IMR-90 (cell line): ENCODE measurements around the gene ARMH3. TPM values are rescaled to one million over a fixed set of nuclear protein-coding genes. Genes with fewer than 3 reads are reported as not detected.

Experiments used
- ATAC-seq: fragments of 200-7000 bp; cut with Tn5 transposase; 2 replicates; pipeline ENCODE4 v1.9.1; 2020; ENCODE audit warnings: low read depth, mild to moderate bottlenecking, moderate library complexity
- BruUV-seq: library from RNA; stranded (reverse); fragments of 400-500 nt; replicated peaks from 2 replicates; lab custom pipeline; 2021; lab: Mats Ljungman, UMichigan
- CTCF ChIA-PET: fragments of 300-600 bp; formaldehyde crosslinking; extraction: SDS; loops from one replicate; lab custom pipeline; 2021; ENCODE audit warnings: antibody characterized with exemption; lab: Yijun Ruan, JAX
- POLR2A ChIA-PET: fragments of 300-600 bp; sonication (Branson Sonifier 250); formaldehyde crosslinking; loops from one replicate; lab custom pipeline; 2022; ENCODE audit warnings: antibody characterized with exemption; ENCODE audit not compliant: unreplicated experiment; lab: Charles Lee
- DNase-seq: peaks from one replicate; pipeline ENCODE4 v3.0.0; 2013
- H2AFZ ChIP-seq: replicated peaks from 2 replicates; pipeline ENCODE3; 2013; ENCODE audit warnings: low read length, mild to moderate bottlenecking; ENCODE audit not compliant: poor library complexity
- H2AK5ac ChIP-seq: 2 replicates; pipeline ENCODE4 v1.6.1; 2013; ENCODE audit warnings: low read depth, low read length, inconsistent platforms
- H2AK9ac ChIP-seq: replicated peaks from 2 replicates; pipeline ENCODE3; 2013; ENCODE audit warnings: mild to moderate bottlenecking, low read depth, low read length, moderate library complexity; ENCODE audit not compliant: poor library complexity
- H2BK120ac ChIP-seq: 2 replicates; pipeline ENCODE4 v1.6.1; 2013; ENCODE audit warnings: low read depth, low read length, inconsistent platforms
- H2BK15ac ChIP-seq: 3 replicates; pipeline ENCODE4 v1.6.1; 2013; ENCODE audit warnings: low read depth, low read length, inconsistent platforms
- H2BK20ac ChIP-seq: 2 replicates; pipeline ENCODE4 v1.6.1; 2013; ENCODE audit warnings: low read depth, mild to moderate bottlenecking, inconsistent platforms, low read length, moderate library complexity
- H2BK5ac ChIP-seq: 2 replicates; pipeline ENCODE4 v1.6.1; 2013; ENCODE audit warnings: mild to moderate bottlenecking, low read depth, low read length, inconsistent platforms; ENCODE audit not compliant: poor library complexity, severe bottlenecking
- H3K14ac ChIP-seq: replicated peaks from 2 replicates; pipeline ENCODE4 v1.6.1; 2013; ENCODE audit warnings: low read depth, low read length, inconsistent platforms
- H3K18ac ChIP-seq: 2 replicates; pipeline ENCODE4 v1.6.1; 2013; ENCODE audit warnings: low read depth, low read length, control low read depth
- H3K23ac ChIP-seq: 2 replicates; pipeline ENCODE4 v1.6.1; 2013; ENCODE audit warnings: low read depth, low read length, inconsistent platforms
- H3K27ac ChIP-seq: 2 replicates; pipeline ENCODE4 v1.5.1; 2013; ENCODE audit warnings: mild to moderate bottlenecking, control low read depth, low read length; ENCODE audit not compliant: insufficient read depth
- H3K27me3 ChIP-seq: 2 replicates; pipeline ENCODE4 v1.6.1; 2013; ENCODE audit warnings: low read length; ENCODE audit not compliant: control insufficient read depth, insufficient read depth
- H3K36me3 ChIP-seq: 2 replicates; pipeline ENCODE4 v1.6.1; 2013; ENCODE audit warnings: low read length, mixed read lengths; ENCODE audit not compliant: control insufficient read depth, insufficient read depth
- H3K4ac ChIP-seq: 2 replicates; pipeline ENCODE4 v1.6.1; 2013; ENCODE audit warnings: low read depth, low read length, inconsistent platforms
- H3K4me1 ChIP-seq: 2 replicates; pipeline ENCODE4 v1.6.1; 2013; ENCODE audit warnings: low read length, mixed read lengths; ENCODE audit not compliant: control insufficient read depth, insufficient read depth
- H3K4me2 ChIP-seq: 2 replicates; pipeline ENCODE4 v1.6.1; 2013; ENCODE audit warnings: low read depth, mild to moderate bottlenecking, control low read depth, low read length, moderate library complexity
- H3K4me3 ChIP-seq: 2 replicates; pipeline ENCODE4 v1.5.1; 2013; ENCODE audit warnings: low read depth, mild to moderate bottlenecking, control low read depth, low read length, moderate library complexity; ENCODE audit not compliant: insufficient read depth
- H3K56ac ChIP-seq: 2 replicates; pipeline ENCODE4 v1.6.1; 2013; ENCODE audit warnings: low read length, inconsistent platforms; ENCODE audit not compliant: insufficient read depth; ENCODE audit errors: extremely low read depth
- H3K79me1 ChIP-seq, 2 experiments: 2 replicates each; pipeline ENCODE4 v1.6.1; 2013; ENCODE audit warnings: low read length in 2 of 2, inconsistent platforms in 1 of 2, low read depth in 1 of 2
- H3K9ac ChIP-seq: 2 replicates; pipeline ENCODE4 v1.6.1; 2013; ENCODE audit warnings: low read depth, low read length, control low read depth
- H3K9me1 ChIP-seq: 2 replicates; pipeline ENCODE4 v1.6.1; 2013; ENCODE audit warnings: low read length, inconsistent platforms; ENCODE audit not compliant: insufficient read depth
- H3K9me3 ChIP-seq: 2 replicates; pipeline ENCODE4 v1.6.1; 2013; ENCODE audit warnings: low read length; ENCODE audit not compliant: control insufficient read depth, insufficient read depth
- H4K20me1 ChIP-seq: 2 replicates; pipeline ENCODE4 v1.6.1; 2013; ENCODE audit warnings: low read length, inconsistent platforms; ENCODE audit not compliant: insufficient read depth
- H4K5ac ChIP-seq: 2 replicates; pipeline ENCODE4 v1.6.1; 2013; ENCODE audit warnings: mild to moderate bottlenecking, low read depth, low read length, control low read depth
- H4K8ac ChIP-seq, 2 experiments: 2 replicates each; pipeline ENCODE4 v1.6.1; 2013; ENCODE audit warnings: low read depth in 2 of 2, low read length in 2 of 2, control low read depth in 1 of 2, inconsistent platforms in 1 of 2
- H4K91ac ChIP-seq: 2 replicates; pipeline ENCODE4 v1.6.1; 2013; ENCODE audit warnings: low read depth, low read length, inconsistent platforms; ENCODE audit not compliant: insufficient read depth
- BHLHE40 ChIP-seq: fragments of 150-350 bp; IDR thresholded peaks from 2 replicates; pipeline ENCODE4 v1.6.1; 2016; ENCODE audit warnings: mild to moderate bottlenecking, low read depth, low read length
- CEBPB ChIP-seq: IDR thresholded peaks from 2 replicates; pipeline ENCODE4 v1.6.1; 2012; ENCODE audit warnings: low read depth, low read length, improper control_type of control experiment
- CHD1 ChIP-seq: IDR thresholded peaks from 2 replicates; pipeline ENCODE4 v1.6.1; 2012; ENCODE audit warnings: low read depth, low read length, improper control_type of control experiment
- CTCF ChIP-seq: conservative IDR thresholded peaks from 2 replicates; pipeline ENCODE4 v1.5.1; 2012; ENCODE audit warnings: mild to moderate bottlenecking, low read depth, low read length, improper control_type of control experiment
- ELK1 ChIP-seq: fragments of 150-350 bp; IDR thresholded peaks from 2 replicates; pipeline ENCODE4 v1.6.1; 2016; ENCODE audit warnings: low read depth, mild to moderate bottlenecking, low read length, moderate library complexity, borderline replicate concordance
- FOS ChIP-seq: fragments of 150-350 bp; IDR thresholded peaks from 2 replicates; pipeline ENCODE4 v1.6.1; 2016; ENCODE audit warnings: low read depth, low read length
- MAFK ChIP-seq: IDR thresholded peaks from 2 replicates; pipeline ENCODE4 v1.6.1; 2012; ENCODE audit warnings: low read depth, low read length, improper control_type of control experiment
- MAZ ChIP-seq: IDR thresholded peaks from 2 replicates; pipeline ENCODE4 v1.6.1; 2012; ENCODE audit warnings: low read depth, mild to moderate bottlenecking, low read length, improper control_type of control experiment, moderate library complexity, borderline replicate concordance
- MXI1 ChIP-seq: IDR thresholded peaks from 2 replicates; pipeline ENCODE4 v1.6.1; 2012; ENCODE audit warnings: low read depth, mild to moderate bottlenecking, low read length, moderate library complexity, borderline replicate concordance
- NFE2L2 ChIP-seq: fragments of 150-350 bp; IDR thresholded peaks from 2 replicates; pipeline ENCODE4 v1.6.1; 2016; ENCODE audit warnings: low read depth, mild to moderate bottlenecking, low read length
- POLR2A ChIP-seq: IDR thresholded peaks from 2 replicates; pipeline ENCODE4 v1.6.1; 2012; ENCODE audit warnings: mild to moderate bottlenecking, low read depth, low read length
- RAD21 ChIP-seq: IDR thresholded peaks from 2 replicates; pipeline ENCODE4 v1.6.1; 2012; ENCODE audit warnings: low read length, improper control_type of control experiment
- RCOR1 ChIP-seq: IDR thresholded peaks from 2 replicates; pipeline ENCODE4 v1.6.1; 2012; ENCODE audit warnings: mild to moderate bottlenecking, low read length, improper control_type of control experiment; ENCODE audit not compliant: insufficient replicate concordance
- RFX5 ChIP-seq: IDR thresholded peaks from 2 replicates; pipeline ENCODE4 v1.8.0; 2012; ENCODE audit warnings: low read depth, mild to moderate bottlenecking, low read length, moderate library complexity
- SMC3 ChIP-seq: fragments of 150-350 bp; IDR thresholded peaks from 2 replicates; pipeline ENCODE4 v1.6.1; 2016; ENCODE audit warnings: low read depth, mild to moderate bottlenecking, antibody characterized with exemption, low read length, moderate library complexity
- USF2 ChIP-seq: fragments of 150-350 bp; IDR thresholded peaks from 2 replicates; pipeline ENCODE4 v1.6.1; 2017; ENCODE audit warnings: mild to moderate bottlenecking, antibody characterized with exemption, low read length, low read depth
- WGBS, 2 experiments: methylation state at CpG; one replicate each; pipeline versions ENCODE4 v1.1.5 to v1.1.7; 2013; ENCODE audit warnings: missing lambda C conversion rate in 2 of 2; ENCODE audit not compliant: insufficient read length in 1 of 2; ENCODE audit errors: extremely low coverage in 2 of 2; 5-methylcytosine and 5-hydroxymethylcytosine counted together
- dilution Hi-C: fragments of 300-500 bp; cut with HindIII; formaldehyde crosslinking; loops from one replicate; pipeline ENCODE4 v1.14.3; 2018; ENCODE audit warnings: low sequenced_read_pairs; ENCODE audit not compliant: unreplicated experiment
- in situ Hi-C: fragments of 300-500 bp; cut with MboI; formaldehyde crosslinking; loops from 3 replicates; pipeline ENCODE4 v1.14.3; 2019; ENCODE audit warnings: low sequenced_read_pairs, inconsistent platforms, mixed read lengths
- intact Hi-C: fragments of 100-400 bp; cut with micrococcal nuclease; formaldehyde crosslinking; loops from 2 replicates; pipeline ENCODE4 v1.10.0; 2022
- polyA plus RNA-seq, 3 experiments: library from polyadenylated mRNA; depleted of rRNA; stranded (reverse); fragments of >200 nt; gene quantifications; 2 replicates each; pipeline ENCODE4 v1.2.3, GENCODE V29; 2012; ENCODE audit warnings: low replicate concordance in 1 of 3
- total RNA-seq: library from RNA; depleted of rRNA; stranded (reverse); fragments of >200 nt; gene quantifications from 2 replicates; pipeline ENCODE4 v1.2.3, GENCODE V29; 2012

Gene ARMH3
- total and polyA plus RNA-seq, 2 of the 4 experiments (the other 2 are of a cell fraction): 12.1 to 13.1 TPM

GRCh38 chr10:101902820-101903145, 153.2 kb downstream of the ARMH3 start:
- Histone ChIP-seq H3K14ac (no peak overlapping the region), H3K4me1 (peaks cover 3% of the 10 kb centered on the region; the same call in 1 of the 2 replicates), H3K27ac (no peak overlapping the region), H3K9me1 (no peaks in the 10 kb centered on the region), H3K79me1 (0 out of 4 replicates have a peak, but pooled peaks cover 0 to 2% of the 10 kb centered on the region in 2 experiments), H3K4me2 (no peak overlapping the region), H2AK5ac (no peak overlapping the region), H2AK9ac (no peak overlapping the region), H3K36me3 (peaks cover 1% of the 10 kb centered on the region; the same call in 1 of the 2 replicates), H2BK20ac (no peak overlapping the region), H3K18ac (no peak overlapping the region), H3K23ac (no peak overlapping the region), H4K5ac (no peak overlapping the region), H2AFZ (no peak overlapping the region), H4K20me1 (peaks cover 4% of the 10 kb centered on the region), H3K56ac (no peak overlapping the region), H2BK120ac (no peak overlapping the region), H3K9ac (no peak overlapping the region), H3K9me3 (no peaks in the 10 kb centered on the region), H3K4ac (no peak overlapping the region), H2BK15ac (no peak overlapping the region), H3K27me3 (no peaks in the 10 kb centered on the region), H4K91ac (no peak overlapping the region), H2BK5ac (no peak overlapping the region), H3K4me3 (no peak overlapping the region), H4K8ac (no peak overlapping the region)
- no peak for ATAC-seq
- intact Hi-C loops: no loop called here
- TF ChIP-seq CTCF (no peak), MXI1 (no peak), MAFK (no peak), CEBPB (no peak), POLR2A (no peak), FOS (no peak), CHD1 (no peak), RFX5 (no peak), BHLHE40 (no peak), MAZ (no peak), ELK1 (no peak), NFE2L2 (no peak), RCOR1 (no peak), USF2 (no peak), RAD21 (no peak), SMC3 (no peak)
- no CpG with 5 or more reads among the region's 4 CpGs for WGBS, 2 experiments
- POLR2A ChIA-PET: no interaction called here
- in situ Hi-C loops: no loop called here
- BruUV-seq: no TSS peak
- CTCF ChIA-PET: interaction anchor here (1.0 to 2.1 kb wide), 3 partner anchors 11 to 36 kb away, joined by 3 to 5 read pairs (median 3); no protein-coding TSS in a partner anchor
- dilution Hi-C loops: no loop called here
- DNase-seq: no peak
